Measurements from ENCODE around the gene BHLHE40.

DNA sequence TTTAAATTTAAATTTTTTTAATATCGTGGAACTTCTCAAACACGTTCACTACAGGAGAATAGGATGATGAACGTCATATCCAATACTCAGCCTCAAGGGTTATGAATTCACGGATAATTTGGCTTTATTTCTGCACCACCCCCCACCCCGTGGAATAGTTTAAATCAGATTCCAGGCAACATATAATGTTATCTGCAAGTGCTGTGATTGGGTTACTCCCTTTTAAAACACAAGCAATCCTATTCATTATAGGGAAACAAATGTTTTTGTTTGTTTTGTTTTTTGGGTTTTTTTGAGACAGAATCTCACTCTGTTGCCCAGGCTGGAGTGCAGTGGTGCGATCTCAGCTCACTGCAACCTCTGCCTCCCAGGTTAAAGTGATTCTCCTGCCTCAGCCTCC, 30.9 kb downstream of the BHLHE40 start:
- TF ChIP-seq, protein P1, sequence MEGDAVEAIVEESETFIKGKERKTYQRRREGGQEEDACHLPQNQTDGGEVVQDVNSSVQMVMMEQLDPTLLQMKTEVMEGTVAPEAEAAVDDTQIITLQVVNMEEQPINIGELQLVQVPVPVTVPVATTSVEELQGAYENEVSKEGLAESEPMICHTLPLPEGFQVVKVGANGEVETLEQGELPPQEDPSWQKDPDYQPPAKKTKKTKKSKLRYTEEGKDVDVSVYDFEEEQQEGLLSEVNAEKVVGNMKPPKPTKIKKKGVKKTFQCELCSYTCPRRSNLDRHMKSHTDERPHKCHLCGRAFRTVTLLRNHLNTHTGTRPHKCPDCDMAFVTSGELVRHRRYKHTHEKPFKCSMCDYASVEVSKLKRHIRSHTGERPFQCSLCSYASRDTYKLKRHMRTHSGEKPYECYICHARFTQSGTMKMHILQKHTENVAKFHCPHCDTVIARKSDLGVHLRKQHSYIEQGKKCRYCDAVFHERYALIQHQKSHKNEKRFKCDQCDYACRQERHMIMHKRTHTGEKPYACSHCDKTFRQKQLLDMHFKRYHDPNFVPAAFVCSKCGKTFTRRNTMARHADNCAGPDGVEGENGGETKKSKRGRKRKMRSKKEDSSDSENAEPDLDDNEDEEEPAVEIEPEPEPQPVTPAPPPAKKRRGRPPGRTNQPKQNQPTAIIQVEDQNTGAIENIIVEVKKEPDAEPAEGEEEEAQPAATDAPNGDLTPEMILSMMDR (IDR thresholded peaks at IDR 0.05; ENCODE audit: extremely low read depth in 1 of 2, insufficient read depth in 1 of 2, low read depth in 1 of 2, low read length in 2 of 2) = no peak
- TF ChIP-seq POLR2A (IDR thresholded peaks at IDR 0.05; ENCODE audit: low read depth, low read length) (no peak), POLR2AphosphoS5 (IDR thresholded peaks at IDR 0.05; ENCODE audit: insufficient read depth, low read depth, low read length) (no peak), JUN (IDR thresholded peaks at IDR 0.05; ENCODE audit: borderline replicate concordance, insufficient read depth, insufficient read length, low read depth) (no peak), EZH2 (IDR thresholded peaks at IDR 0.05; ENCODE audit: borderline replicate concordance, low read depth, low read length, severe bottlenecking) (no peak)
